MM.1S (cell line): ENCODE measurements around the gene CCDC74B.
"Not testable (repeated sequence)": the region's sequence is repeated elsewhere in the genome, so short reads cannot be mapped to it uniquely, and the experiment has no call there.

ENCODE experiments used
- CTCF ChIP-seq: fragments of 300-600 bp; sonication (generic); IDR thresholded peaks from 2 replicates; pipeline ENCODE4 v1.5.1; 2016; ENCODE audit warnings: antibody characterized with exemption, low read length, mixed read lengths
- EZH2 ChIP-seq: fragments of 300-600 bp; sonication (generic); optimal IDR thresholded peaks from 2 replicates; pipeline ENCODE3; 2017; ENCODE audit warnings: low read depth, mild to moderate bottlenecking, antibody characterized with exemption, low read length, mixed read lengths
- EZH2phosphoT487 ChIP-seq: fragments of 300-600 bp; sonication (generic); IDR thresholded peaks from 2 replicates; pipeline ENCODE4 v1.6.1; 2018; ENCODE audit warnings: antibody characterized with exemption, low read length

- not testable (repeated sequence) for TF ChIP-seq CTCF, EZH2, EZH2phosphoT487
These were observed 24.3 kb upstream of the CCDC74B start for GRCh38 chr2:130169163-130169562.
